Activated CD4-positive, alpha-beta T cell treated with anti-CD3 and anti-CD28 coated beads for 36 hours (primary cell): ENCODE results near the gene NOTCH3. TPM values are rescaled to one million over a fixed set of nuclear protein-coding genes. Genes with fewer than 3 reads are reported as not detected.
A peak's percentile ranks its signal among the peaks of the same experiment; 100 is the strongest.

Source experiments
- ATAC-seq: fragments of 200-7000 bp; cut with Tn5 transposase; one replicate; pipeline ENCODE4 v1.10.0; 2021; ENCODE audit warnings: mild to moderate bottlenecking, moderate library complexity
- CTCF ChIA-PET: fragments of 350-600 bp; sonication (Branson Sonifier 250); formaldehyde crosslinking; loops from one replicate; lab custom pipeline; 2021; ENCODE audit warnings: antibody characterized with exemption; lab: Charles Lee
- POLR2A ChIA-PET: fragments of 350-600 bp; sonication (Branson Sonifier 250); formaldehyde crosslinking; loops from one replicate; lab custom pipeline; 2021; ENCODE audit warnings: antibody characterized with exemption, inconsistent platforms; lab: Charles Lee
- DNase-seq: peaks from one replicate; pipeline ENCODE4 v3.0.0-alpha.2; 2020
- H3K27ac Mint-ChIP-seq: one replicate; pipeline ENCODE4 v1.8.0; 2021; ENCODE audit warnings: mixed read lengths
- H3K27me3 Mint-ChIP-seq: one replicate; pipeline ENCODE4 v1.8.0; 2021; ENCODE audit warnings: mixed read lengths
- H3K36me3 Mint-ChIP-seq: one replicate; pipeline ENCODE4 v1.8.0; 2021; ENCODE audit warnings: low read depth, mixed read lengths
- H3K4me1 Mint-ChIP-seq: one replicate; pipeline ENCODE4 v1.8.0; 2021; ENCODE audit warnings: mixed read lengths
- H3K4me3 Mint-ChIP-seq: one replicate; pipeline ENCODE4 v1.8.0; 2021; ENCODE audit warnings: mild to moderate bottlenecking, moderate library complexity, mixed read lengths
- H3K9me3 Mint-ChIP-seq: one replicate; pipeline ENCODE4 v1.8.0; 2021; ENCODE audit warnings: low read depth, mixed read lengths
- intact Hi-C, 2 experiments: fragments of 100-400 bp; cut with DNase I in 1 of 2; cut with micrococcal nuclease in 1 of 2; formaldehyde crosslinking; loops; one replicate each; pipeline versions ENCODE4 v1.14.2 to v1.15.1; 2022 to 2024; cut with DNase I, micrococcal nuclease
- total RNA-seq, 2 experiments: library from RNA; stranded (reverse); gene quantifications; one replicate each; pipeline ENCODE4 v1.2.3, GENCODE V29; 2021

The NOTCH3 gene
- total RNA-seq, 2 experiments from 2014 or later, result 0.02 to 0.25 TPM

- peaks cover 8% of the 10 kb centered on the region for H3K27me3 Mint-ChIP-seq
- ATAC-seq (no peak), DNase-seq (peak; percentile 47)
- ChIA-PET CTCF (interaction anchor here (0.6 to 1.3 kb wide), 2 partner anchors 80 to 606 kb away, joined by 3 to 4 read pairs; no protein-coding TSS in a partner anchor), POLR2A (no interaction called here)
- no peaks in the 10 kb centered on the region for H3K9me3 Mint-ChIP-seq
- H3K36me3 Mint-ChIP-seq, result no peaks in the 10 kb centered on the region
- no peak overlapping the region for H3K27ac Mint-ChIP-seq
- peaks cover 4% of the 10 kb centered on the region for H3K4me1 Mint-ChIP-seq
- no peak overlapping the region for H3K4me3 Mint-ChIP-seq
- intact Hi-C loops, result no loop called here
Measured at GRCh38 chr19:15173746-15174404, 26.9 kb downstream of the NOTCH3 start.

DNA sequence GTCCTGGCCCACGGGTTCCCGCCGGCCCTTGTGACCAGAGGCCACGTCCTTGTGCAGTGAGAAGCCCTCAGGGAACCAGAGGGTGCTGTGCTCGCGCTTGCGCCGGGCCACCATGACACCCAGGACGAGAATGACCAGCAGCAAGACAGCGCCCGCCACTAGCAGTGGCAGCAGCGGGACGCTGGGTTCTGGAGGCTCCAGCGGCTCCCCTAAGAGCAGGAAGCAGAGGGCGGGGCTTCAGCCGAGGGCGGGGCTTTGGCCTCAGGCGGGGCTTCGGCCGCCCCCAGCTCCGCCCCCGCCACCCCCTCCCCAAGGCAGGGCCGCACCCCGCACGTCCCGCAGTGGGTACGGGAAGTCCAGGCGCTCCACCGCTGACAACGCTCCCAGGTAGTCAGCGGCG, 30.4 kb downstream of the NOTCH3 start:
- no peak overlapping the region for H3K4me3 Mint-ChIP-seq
- H3K9me3 Mint-ChIP-seq, result peaks cover 8% of the 10 kb centered on the region
- H3K4me1 Mint-ChIP-seq, result no peaks in the 10 kb centered on the region
- intact Hi-C loops, result no loop called here
- no peak overlapping the region for H3K27ac Mint-ChIP-seq
- DNase-seq (no peak), ATAC-seq (no peak)
- H3K27me3 Mint-ChIP-seq, result no peaks in the 10 kb centered on the region
- ChIA-PET POLR2A (no interaction called here), CTCF (no interaction called here)
- no peaks in the 10 kb centered on the region for H3K36me3 Mint-ChIP-seq

GRCh38 chr19:15169541-15170285, 31.1 kb downstream of the NOTCH3 start:
- intact Hi-C loops, result no loop called here
- CTCF ChIA-PET, result no interaction called here
- peaks cover 14% of the 10 kb centered on the region for H3K9me3 Mint-ChIP-seq
- POLR2A ChIA-PET, result no interaction called here
- H3K36me3 Mint-ChIP-seq, result peaks cover 3% of the 10 kb centered on the region
- DNase-seq, result no peak
- H3K4me1 Mint-ChIP-seq, result no peaks in the 10 kb centered on the region
- no peak for ATAC-seq
- no peaks in the 10 kb centered on the region for H3K27me3 Mint-ChIP-seq
- H3K27ac Mint-ChIP-seq, result no peak overlapping the region
- no peak overlapping the region for H3K4me3 Mint-ChIP-seq

GRCh38 chr19:15166700-15167099, 34.1 kb downstream of the NOTCH3 start:
- POLR2A ChIA-PET, result no interaction called here
- H3K27ac Mint-ChIP-seq, result no peak overlapping the region
- no peak for ATAC-seq
- intact Hi-C loops, result no loop called here
- peaks cover 3% of the 10 kb centered on the region for H3K36me3 Mint-ChIP-seq
- H3K4me1 Mint-ChIP-seq, result no peaks in the 10 kb centered on the region
- CTCF ChIA-PET, result interaction anchor here (0.8 kb wide), 1 partner anchor 10 kb away, joined by 4 read pairs; no protein-coding TSS in a partner anchor
- no peak for DNase-seq
- no peak overlapping the region for H3K4me3 Mint-ChIP-seq
- H3K27me3 Mint-ChIP-seq, result no peaks in the 10 kb centered on the region
- H3K9me3 Mint-ChIP-seq, result peaks cover 15% of the 10 kb centered on the region

DNA sequence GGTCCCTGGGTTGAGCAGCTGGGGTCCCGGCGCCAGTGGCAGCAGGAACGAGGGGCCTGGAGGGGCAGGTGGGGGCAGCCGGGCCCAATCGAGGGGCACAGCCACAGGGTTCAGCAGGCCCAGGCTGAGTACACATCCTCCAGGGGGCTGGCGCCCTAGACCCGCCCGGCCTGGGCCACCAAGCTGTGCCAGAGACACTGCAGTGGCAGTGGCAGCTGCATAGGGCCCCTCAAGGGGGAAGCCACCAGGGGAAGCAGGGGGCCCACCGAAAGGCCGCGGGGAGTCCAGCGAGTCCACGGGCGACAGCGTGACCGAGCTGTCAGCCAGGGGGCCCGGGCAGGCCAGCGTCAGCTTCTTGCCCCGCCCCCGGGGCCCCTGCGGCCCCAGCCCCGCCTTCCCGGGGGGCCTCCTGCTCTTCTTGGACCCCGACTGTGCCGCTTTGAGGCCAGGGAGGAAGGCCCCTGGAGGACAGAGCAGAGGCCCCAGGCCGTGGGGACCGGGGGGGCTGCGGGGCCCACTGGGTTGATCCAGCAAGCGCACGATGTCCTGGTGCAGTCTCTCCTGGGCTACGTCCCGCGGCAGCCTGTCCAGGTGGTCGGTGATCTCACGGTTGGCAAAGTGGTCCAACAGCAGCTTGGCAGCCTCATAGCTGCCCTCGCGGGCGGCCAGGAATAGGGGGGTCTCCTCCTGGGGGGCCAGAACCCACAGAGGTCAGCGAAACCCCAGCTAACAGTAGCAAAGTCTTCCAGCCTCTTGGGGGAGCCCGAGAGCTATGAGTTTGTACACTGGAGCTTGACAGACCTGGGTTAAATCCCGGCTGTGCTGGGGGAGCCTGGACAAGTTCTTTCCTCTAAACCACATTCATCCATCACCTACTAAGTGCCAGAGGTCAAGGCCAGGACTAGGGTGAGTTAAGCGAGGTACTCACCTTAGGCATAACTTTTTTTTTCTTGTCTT, 39.5 kb downstream of the NOTCH3 start:
- ChIA-PET CTCF (interaction anchor here (0.6 to 1.2 kb wide), 2 partner anchors 16 to 249 kb away, joined by 3 to 6 read pairs; no protein-coding TSS in a partner anchor), POLR2A (no interaction called here)
- Mint-ChIP-seq H3K4me1 (no peaks in the 10 kb centered on the region), H3K27me3 (no peaks in the 10 kb centered on the region), H3K36me3 (peaks cover 3% of the 10 kb centered on the region), H3K9me3 (peaks cover 11% of the 10 kb centered on the region), H3K27ac (no peak overlapping the region), H3K4me3 (no peak overlapping the region)
- no peak for ATAC-seq
- DNase-seq, result peak; percentile 22
- intact Hi-C loops, result no loop called here

DNA sequence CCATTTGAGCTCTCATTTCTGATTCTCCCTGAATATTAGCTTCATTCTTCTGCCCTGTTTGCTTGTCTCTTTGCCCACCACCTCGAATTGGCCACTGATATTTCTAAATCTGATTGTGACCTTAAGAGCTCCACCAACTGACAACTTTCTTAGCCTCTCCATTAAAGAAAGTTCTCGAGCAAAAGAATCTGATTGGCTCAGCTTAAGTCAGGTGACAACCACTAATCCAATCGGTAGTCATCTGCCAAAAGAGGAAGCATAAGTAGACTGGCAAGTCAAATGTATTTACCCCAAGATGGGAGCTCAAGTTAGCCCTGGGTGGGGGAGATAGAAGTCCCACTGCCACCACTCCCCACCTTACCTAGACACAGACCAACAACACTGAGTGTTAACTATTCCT, 41.5 kb downstream of the NOTCH3 start:
- ChIA-PET POLR2A (no interaction called here), CTCF (interaction anchor here (1.1 to 3.0 kb wide), 3 partner anchors 18 to 58 kb away, joined by 3 to 8 read pairs (median 6); no protein-coding TSS in a partner anchor)
- no peaks in the 10 kb centered on the region for H3K36me3 Mint-ChIP-seq
- H3K4me1 Mint-ChIP-seq, result no peaks in the 10 kb centered on the region
- intact Hi-C loops, result no loop called here
- H3K27me3 Mint-ChIP-seq, result no peaks in the 10 kb centered on the region
- H3K4me3 Mint-ChIP-seq, result no peak overlapping the region
- ATAC-seq (no peak), DNase-seq (no peak)
- no peak overlapping the region for H3K27ac Mint-ChIP-seq
- H3K9me3 Mint-ChIP-seq, result peaks cover 2% of the 10 kb centered on the region

DNA sequence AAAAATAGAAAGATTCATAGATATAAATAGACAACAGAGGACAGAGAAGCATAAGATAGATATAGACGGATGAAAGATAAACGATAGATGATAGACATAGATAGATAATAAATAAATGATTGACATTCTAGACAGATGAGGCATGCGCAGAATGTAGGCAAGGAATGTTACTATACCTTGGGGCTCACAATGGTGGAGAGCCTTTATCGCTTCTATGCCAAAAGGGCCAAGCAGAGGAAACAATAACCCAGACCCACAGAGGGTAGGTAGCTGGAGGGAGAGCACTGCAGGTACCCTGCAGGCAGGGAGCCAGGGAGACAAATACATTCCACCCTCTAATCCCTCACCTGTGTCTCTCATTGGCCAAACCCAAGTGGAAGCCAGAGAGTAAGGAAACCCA, 44.4 kb downstream of the NOTCH3 start:
- intact Hi-C loops, result no loop called here
- CTCF ChIA-PET, result interaction anchor here (0.6 to 2.1 kb wide), 3 partner anchors 55 to 1814 kb away, joined by 3 to 11 read pairs (median 5); no protein-coding TSS in a partner anchor
- POLR2A ChIA-PET, result no interaction called here

DNA sequence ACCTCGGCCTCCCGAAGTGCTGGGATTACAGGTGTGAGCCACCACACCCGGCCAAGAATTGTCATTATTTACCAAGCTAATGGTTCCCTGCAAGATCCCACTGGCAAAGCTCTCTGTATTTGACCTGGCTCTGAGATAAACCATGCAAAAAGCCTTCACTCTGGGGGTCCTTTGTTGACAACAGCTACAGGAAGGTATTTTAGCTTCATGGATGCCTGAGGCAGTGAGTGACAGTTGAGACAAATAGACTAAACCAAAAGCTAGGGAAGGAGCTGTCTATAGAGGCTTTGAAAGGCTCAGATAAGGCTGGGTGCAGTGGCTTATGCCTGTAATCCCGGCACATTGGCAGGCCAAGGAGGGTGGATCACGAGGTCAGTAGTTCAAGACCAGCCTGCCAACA, 45.5 kb downstream of the NOTCH3 start:
- peaks cover 3% of the 10 kb centered on the region for H3K4me1 Mint-ChIP-seq
- H3K4me3 Mint-ChIP-seq, result no peak overlapping the region
- peaks cover 3% of the 10 kb centered on the region for H3K27me3 Mint-ChIP-seq
- no peaks in the 10 kb centered on the region for H3K36me3 Mint-ChIP-seq
- H3K27ac Mint-ChIP-seq, result no peak overlapping the region
- ChIA-PET POLR2A (no interaction called here), CTCF (interaction anchor here (0.7 to 2.1 kb wide), 3 partner anchors 13 to 203 kb away, joined by 3 to 9 read pairs (median 3); no protein-coding TSS in a partner anchor)
- H3K9me3 Mint-ChIP-seq, result peaks cover 2% of the 10 kb centered on the region
- ATAC-seq (no peak), DNase-seq (no peak)
- intact Hi-C loops, result no loop called here

More for the DNA sequence above, 44.4 kb downstream of the NOTCH3 start:
- H3K27ac Mint-ChIP-seq, result no peak overlapping the region
- no peak overlapping the region for H3K4me3 Mint-ChIP-seq
- no peaks in the 10 kb centered on the region for H3K4me1 Mint-ChIP-seq
- H3K27me3 Mint-ChIP-seq, result peaks cover 3% of the 10 kb centered on the region
- peaks cover 2% of the 10 kb centered on the region for H3K9me3 Mint-ChIP-seq
- DNase-seq (no peak), ATAC-seq (no peak)
- no peaks in the 10 kb centered on the region for H3K36me3 Mint-ChIP-seq

- Mint-ChIP-seq H3K36me3 (no peaks in the 10 kb centered on the region), H3K27ac (no peak overlapping the region), H3K9me3 (peaks cover 2% of the 10 kb centered on the region), H3K27me3 (peaks cover 3% of the 10 kb centered on the region), H3K4me1 (peaks cover 5% of the 10 kb centered on the region), H3K4me3 (no peak overlapping the region)
- ATAC-seq (peak; percentile 64), DNase-seq (peak; percentile 70)
- ChIA-PET POLR2A (no interaction called here), CTCF (interaction anchor here (0.7 to 2.1 kb wide), 14 partner anchors 9 to 1876 kb away, joined by 3 to 14 read pairs (median 4); a partner anchor contains a TSS)
- intact Hi-C loops, result no loop called here
Measured at GRCh38 chr19:15154002-15154612, 46.7 kb downstream of the NOTCH3 start.

- CTCF ChIA-PET, result interaction anchor here (0.6 to 4.4 kb wide), 6 partner anchors 16 to 57 kb away, joined by 3 to 36 read pairs (median 4); a partner anchor contains a TSS
- Mint-ChIP-seq H3K36me3 (no peaks in the 10 kb centered on the region), H3K9me3 (peaks cover 2% of the 10 kb centered on the region), H3K27ac (no peak overlapping the region), H3K4me1 (peaks cover 13% of the 10 kb centered on the region), H3K4me3 (no peak overlapping the region), H3K27me3 (peaks cover 3% of the 10 kb centered on the region)
- intact Hi-C loops, result loop anchor here (1.0 to 2.0 kb wide), 4 partner anchors 24 to 277 kb away; a partner anchor contains a TSS
- ATAC-seq (no peak), DNase-seq (no peak)
- POLR2A ChIA-PET, result interaction anchor here (0.7 kb wide), 1 partner anchor 27 kb away, joined by 3 read pairs; no protein-coding TSS in a partner anchor
Measured at GRCh38 chr19:15149737-15150136, 51.1 kb downstream of the NOTCH3 start.
